AG04449 (cell line): Measurements from ENCODE around the gene COBL.

Experiments
- CTCF ChIA-PET: fragments of 350-600 bp; formaldehyde crosslinking; extraction: SDS; loops from one replicate; lab custom pipeline; 2021; ENCODE audit warnings: antibody characterized with exemption; lab: Yijun Ruan, JAX
- POLR2A ChIA-PET: fragments of 400-600, 350-600 bp; formaldehyde crosslinking; extraction: SDS; loops from one replicate; lab custom pipeline; 2020; ENCODE audit warnings: antibody characterized with exemption, inconsistent platforms; lab: Yijun Ruan, JAX
- DNase-seq: peaks from one replicate; pipeline ENCODE4 v3.0.0-alpha.2; 2010; ENCODE audit warnings: low read depth, low spot score
- H3K4me3 ChIP-seq: 2 replicates; pipeline ENCODE4 v1.5.1; 2011; ENCODE audit warnings: low read depth, mild to moderate bottlenecking, control low read depth, low read length
- TF ChIP-seq, protein P1 (sequence below): IDR thresholded peaks from one replicate; pipeline ENCODE4 v1.5.1; 2011; ENCODE audit warnings: mild to moderate bottlenecking, moderate library complexity, low read length, control low read depth, inconsistent platforms; ENCODE audit not compliant: insufficient read depth; ENCODE audit errors: missing control alignments

Gene COBL

DNA sequence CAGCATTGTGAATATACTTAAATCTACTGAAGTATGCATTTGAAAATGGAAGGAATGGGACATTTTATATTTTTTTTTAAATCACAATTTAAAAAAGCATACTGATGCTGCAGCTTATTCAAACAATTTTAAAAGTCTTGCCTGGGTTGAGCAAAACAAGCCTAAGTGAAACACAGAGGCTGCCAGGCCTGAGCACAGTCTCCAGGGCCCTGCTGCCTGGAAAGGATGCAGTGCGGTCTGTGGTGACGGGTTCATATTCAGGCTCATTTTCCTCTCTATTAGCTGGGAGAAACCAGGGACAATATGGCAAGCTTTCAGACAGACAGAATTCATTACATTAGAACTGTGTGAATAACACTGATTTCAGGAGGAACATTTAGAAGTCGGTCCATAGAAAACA, 251.9 kb downstream of the COBL start:
- TF ChIP-seq, protein P1, sequence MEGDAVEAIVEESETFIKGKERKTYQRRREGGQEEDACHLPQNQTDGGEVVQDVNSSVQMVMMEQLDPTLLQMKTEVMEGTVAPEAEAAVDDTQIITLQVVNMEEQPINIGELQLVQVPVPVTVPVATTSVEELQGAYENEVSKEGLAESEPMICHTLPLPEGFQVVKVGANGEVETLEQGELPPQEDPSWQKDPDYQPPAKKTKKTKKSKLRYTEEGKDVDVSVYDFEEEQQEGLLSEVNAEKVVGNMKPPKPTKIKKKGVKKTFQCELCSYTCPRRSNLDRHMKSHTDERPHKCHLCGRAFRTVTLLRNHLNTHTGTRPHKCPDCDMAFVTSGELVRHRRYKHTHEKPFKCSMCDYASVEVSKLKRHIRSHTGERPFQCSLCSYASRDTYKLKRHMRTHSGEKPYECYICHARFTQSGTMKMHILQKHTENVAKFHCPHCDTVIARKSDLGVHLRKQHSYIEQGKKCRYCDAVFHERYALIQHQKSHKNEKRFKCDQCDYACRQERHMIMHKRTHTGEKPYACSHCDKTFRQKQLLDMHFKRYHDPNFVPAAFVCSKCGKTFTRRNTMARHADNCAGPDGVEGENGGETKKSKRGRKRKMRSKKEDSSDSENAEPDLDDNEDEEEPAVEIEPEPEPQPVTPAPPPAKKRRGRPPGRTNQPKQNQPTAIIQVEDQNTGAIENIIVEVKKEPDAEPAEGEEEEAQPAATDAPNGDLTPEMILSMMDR = no peak
- ChIA-PET POLR2A (no interaction called here), CTCF (interaction anchor here (0.7 kb wide), 1 partner anchor 13 kb away, joined by 3 read pairs; no protein-coding TSS in a partner anchor)
- no peak for DNase-seq
- no peak overlapping the region for H3K4me3 ChIP-seq

DNA sequence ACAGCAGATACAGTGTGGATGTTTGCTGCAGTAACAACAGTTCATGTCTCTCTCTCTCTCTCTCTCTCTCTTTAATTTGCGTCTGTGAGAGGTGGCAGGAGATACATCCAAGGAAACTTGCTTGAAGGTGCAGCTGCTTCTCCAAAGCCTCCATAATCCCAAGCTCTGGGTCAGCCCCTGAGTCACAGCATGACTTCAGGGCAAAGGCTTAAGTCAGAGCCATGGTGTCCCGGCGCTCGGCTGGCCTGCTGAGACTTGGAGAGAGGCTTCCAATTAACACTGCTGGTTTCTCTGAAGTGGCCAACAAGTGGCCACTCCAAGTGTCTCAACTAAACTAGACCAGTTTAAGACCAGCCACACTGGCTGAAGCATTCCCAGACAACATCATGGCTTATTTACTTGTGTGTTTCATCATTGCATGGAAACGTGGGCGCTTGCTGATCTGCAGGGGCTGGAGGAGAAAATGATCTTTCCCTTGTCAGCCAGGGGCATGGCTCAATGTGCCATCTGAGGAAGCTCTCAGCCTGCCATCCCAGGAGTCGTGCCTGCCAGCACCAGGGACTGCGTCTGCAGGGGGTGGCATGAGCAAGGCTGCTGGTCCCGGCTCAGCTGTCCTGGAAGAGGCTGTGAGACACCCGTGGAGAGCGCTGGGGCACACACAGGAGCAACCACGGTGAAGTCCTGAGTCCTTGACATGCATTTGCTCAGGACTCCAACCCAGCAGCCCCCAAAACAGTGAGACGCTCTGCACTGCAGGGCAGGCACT, 254.2 kb downstream of the COBL start:
- ChIA-PET CTCF (interaction anchor here (1.2 kb wide), 1 partner anchor 8 kb away, joined by 5 read pairs; no protein-coding TSS in a partner anchor), POLR2A (no interaction called here)
- no peak for DNase-seq
- H3K4me3 ChIP-seq = no peak overlapping the region
- TF ChIP-seq, protein P1 = no peak

DNA sequence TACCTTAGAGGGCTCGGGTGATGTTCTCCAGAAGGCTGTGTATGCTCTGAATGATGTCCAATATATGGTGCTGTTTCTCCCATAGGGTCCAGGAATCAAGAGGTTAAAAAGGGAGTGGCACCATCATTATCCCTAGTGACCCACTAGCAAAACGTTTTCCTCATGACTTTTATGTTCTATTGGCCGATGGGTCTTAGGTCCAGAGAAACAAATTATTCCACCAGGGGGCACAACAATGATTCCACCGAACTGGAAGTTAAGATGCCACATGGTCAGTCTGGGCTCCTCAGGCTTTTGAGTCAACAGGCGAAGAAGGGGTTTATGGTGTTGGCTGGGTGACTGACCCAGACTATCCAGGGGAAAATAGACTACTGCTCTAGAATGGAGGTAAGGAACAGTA, 256.1 kb downstream of the COBL start:
- TF ChIP-seq, protein P1 = no peak
- DNase-seq = no peak
- CTCF ChIA-PET = interaction anchor here (1.4 kb wide), 1 partner anchor 102 kb away, joined by 3 read pairs; no protein-coding TSS in a partner anchor
- no peak overlapping the region for H3K4me3 ChIP-seq
- POLR2A ChIA-PET = no interaction called here

DNA sequence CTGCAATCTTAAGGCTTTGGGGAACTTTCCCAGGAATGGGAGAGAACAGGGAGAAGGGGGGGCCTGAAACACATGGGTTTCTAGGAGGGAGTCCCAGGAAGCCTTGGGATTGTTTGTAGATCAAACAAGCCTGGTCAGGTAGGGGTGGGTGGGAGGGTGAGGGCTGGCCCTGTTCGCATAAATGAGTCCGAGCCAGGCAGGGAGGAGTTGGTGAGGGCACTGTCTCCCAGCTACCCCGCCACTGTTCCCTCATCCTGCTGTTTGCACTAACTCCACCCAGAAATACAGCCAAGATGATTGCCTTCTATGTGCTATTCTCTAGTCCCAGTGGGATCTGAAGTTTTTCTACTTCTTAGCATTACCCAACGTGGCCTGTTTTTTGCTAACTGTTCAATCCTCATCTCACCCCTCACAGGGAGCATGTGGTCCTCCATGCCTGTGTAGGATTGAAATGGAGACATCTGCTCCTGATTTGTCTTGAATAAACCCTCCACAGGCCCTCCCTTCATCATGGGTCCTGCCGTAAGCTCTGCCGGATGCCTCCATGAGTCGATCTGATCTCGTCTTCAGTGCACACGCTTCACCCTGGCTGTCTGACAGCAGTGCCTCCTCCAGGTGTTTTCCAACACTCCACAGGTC, 257.0 kb downstream of the COBL start:
- CTCF ChIA-PET = interaction anchor here (0.9 to 1.4 kb wide), 3 partner anchors 9 to 103 kb away, joined by 3 to 4 read pairs (median 4); no protein-coding TSS in a partner anchor
- TF ChIP-seq, protein P1 = no peak
- no peak for DNase-seq
- H3K4me3 ChIP-seq = no peak overlapping the region
- POLR2A ChIA-PET = no interaction called here

DNA sequence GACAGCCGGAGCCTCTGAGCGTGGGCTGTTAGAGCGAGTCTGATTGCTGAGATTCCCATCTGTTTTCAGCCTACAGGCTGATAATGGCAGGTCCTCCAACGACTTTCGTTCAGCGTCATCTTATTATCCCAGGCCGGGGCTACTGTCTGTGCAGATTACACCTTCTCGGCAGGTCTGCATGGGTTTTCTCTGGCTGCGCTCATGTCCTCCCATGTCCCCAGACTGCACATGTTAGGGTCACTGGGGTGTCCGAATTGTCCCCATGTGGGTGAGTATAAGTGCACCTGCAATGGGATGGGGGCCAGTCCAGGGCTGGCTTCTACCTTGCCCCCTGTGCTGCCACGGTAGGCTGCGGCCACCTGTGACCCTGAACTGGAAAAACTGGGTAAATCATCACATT, 257.8 kb downstream of the COBL start:
- no peak for DNase-seq
- TF ChIP-seq, protein P1 = no peak
- ChIA-PET POLR2A (no interaction called here), CTCF (interaction anchor here (0.9 to 1.4 kb wide), 2 partner anchors 10 to 11 kb away, joined by 4 read pairs; no protein-coding TSS in a partner anchor)
- no peak overlapping the region for H3K4me3 ChIP-seq
